Measurements from ENCODE around the gene KCTD21.
"Not testable (repeated sequence)": the region's sequence is repeated elsewhere in the genome, so short reads cannot be mapped to it uniquely, and the experiment has no call there.

Gene KCTD21

DNA sequence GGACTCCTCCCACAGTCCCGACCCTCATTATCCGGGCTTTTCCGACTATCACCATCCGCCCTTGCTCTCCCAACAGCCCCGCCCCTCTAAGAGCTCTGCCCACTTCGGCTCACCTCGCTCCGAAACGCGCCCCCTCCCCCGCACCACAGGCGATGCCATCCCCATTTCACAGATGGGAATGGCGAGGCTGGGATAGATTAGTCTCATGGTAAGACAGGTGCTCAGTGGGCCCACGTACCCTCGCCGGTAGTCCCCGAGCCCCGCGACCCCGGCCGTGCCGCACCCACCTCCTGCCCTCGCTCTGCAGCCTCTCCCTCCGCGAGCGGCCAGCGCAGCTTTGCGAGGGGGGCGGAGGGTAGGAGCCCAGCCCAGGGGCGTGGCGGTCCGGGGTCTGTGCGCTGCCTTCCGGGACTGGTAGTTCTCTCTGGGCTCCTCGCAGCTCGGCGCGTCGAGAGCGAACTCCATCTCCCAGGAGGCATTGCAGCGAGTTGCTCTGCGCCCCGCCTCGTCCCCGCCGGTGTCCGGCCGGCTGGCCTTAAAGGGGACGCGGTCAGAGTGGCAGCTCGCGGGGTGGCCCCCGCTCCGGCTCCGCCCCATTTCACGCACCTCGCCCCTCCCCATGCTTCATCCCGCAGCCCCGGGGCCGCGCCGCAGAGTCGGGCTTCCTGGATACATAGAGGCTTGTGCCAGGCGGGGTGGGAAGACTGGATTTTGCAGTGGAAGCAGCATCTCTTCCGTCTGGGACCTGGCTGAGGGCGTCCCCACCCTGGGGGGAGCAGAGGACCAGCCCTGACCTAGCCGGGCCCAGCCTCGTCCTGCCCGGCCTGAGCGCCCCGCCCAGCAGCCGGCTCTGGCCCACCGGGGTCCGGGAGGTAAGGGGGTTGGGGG, at the start of gene KCTD21, which contains the start of gene USP35:
Gene KCTD21 (minus strand): TSS at position 341 of the 888 bp plus-strand sequence. CDS start 14,072 bp downstream, outside the sequence.
Gene USP35 (plus strand): TSS at position 634 of the 888 bp plus-strand sequence. CDS start 7,327 bp downstream, outside the sequence.
- DNase-seq (ENCODE audit: low read depth): peak; percentile 95

- DNase-seq (ENCODE audit: low read depth): no peak
Measured at GRCh38 chr11:78237293-78238046, 49.0 kb upstream of the KCTD21 start.

GRCh38 chr11:78234006-78234405, 45.6 kb upstream of the KCTD21 start:
- DNase-seq (ENCODE audit: low read depth): no peak

DNA sequence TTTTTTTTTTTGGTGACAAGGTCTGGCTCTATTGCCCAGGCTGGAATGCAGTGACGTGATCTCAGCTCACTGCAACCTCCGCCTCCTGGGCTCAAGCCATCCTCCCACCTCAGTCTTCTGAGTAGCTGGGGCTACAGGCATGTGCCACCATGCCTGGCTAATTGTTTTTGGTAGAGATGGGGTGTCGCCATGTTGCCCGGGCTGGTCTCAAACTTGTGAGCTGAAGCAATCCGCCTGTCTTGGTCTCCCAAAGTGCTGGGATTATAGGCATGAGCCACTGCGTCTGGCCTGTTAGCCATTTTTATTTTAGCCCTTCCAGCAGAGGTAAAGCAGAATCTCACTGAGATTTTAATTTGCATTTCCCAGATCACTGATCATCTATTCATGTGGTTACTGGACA, 44.6 kb upstream of the KCTD21 start:
- DNase-seq (ENCODE audit: low read depth): not testable (repeated sequence)

GRCh38 chr11:78231962-78232501, 43.6 kb upstream of the KCTD21 start:
- peak; percentile 24 for DNase-seq (ENCODE audit: low read depth)

DNA sequence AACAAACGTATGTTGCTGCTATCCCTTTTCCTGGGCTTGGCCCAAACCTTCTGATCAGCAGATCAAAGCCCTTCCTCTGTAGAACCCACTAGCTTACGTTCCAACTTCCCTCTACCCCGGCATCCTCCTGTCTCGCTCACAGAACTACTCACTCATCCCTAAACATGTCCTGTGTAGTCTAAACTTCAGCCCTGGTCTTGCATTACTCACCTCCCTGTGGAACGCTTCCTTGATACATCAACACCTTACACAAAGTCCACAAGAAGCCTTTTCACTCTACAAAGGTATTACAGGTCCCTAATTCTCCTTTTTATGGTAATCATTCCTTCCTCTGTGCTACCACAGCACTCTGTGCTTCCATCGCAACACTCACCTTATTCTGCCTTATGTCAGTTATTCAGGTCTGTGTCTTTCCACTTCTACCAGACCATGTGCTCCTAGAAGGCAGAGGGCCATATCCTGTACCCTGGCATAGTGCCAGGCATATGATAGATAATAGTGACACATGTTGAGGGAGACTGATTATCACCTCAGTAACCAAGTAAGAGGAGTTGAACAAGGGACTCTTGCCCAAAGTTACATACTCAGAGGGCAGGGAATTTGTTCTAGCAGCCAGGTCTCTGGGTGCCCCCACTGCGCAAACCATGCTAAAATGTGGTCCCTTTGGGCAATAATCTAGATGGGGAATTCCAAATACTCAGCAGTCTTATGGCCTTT, 41.9 kb upstream of the KCTD21 start:
- no peak for DNase-seq (ENCODE audit: low read depth)

- DNase-seq (ENCODE audit: low read depth): no peak
Measured at GRCh38 chr11:78229106-78229505, 40.7 kb upstream of the KCTD21 start.

GRCh38 chr11:78228467-78228866, 40.0 kb upstream of the KCTD21 start:
- peak; percentile 36 for DNase-seq (ENCODE audit: low read depth)

GRCh38 chr11:78227921-78228320, 39.5 kb upstream of the KCTD21 start:
- DNase-seq (ENCODE audit: low read depth): no peak

GRCh38 chr11:78226684-78227680, 38.6 kb upstream of the KCTD21 start:
- no peak for DNase-seq (ENCODE audit: low read depth)

DNA sequence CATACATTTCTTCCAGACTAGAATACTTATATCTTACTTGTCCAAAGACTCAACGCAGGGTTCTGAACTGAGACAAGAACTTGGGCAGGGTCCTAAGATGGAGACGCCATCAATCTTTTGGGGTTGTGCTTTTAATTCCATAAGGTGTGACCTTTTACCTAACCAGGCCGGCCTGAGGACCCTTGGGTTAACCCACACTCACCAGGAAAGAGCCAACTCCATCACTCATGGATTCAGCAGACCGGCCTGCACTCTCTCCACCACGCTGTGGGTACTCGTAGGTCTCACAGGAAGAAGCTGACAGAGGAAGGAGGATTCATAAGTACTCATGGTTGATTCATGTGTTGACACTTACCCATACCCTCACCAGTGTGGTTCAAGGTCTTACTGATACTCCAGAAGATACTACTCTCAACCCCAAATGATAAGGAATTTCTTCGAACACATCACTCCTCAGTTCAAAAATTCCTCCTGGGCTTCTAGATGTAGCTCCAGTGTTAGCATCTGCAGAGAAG, 36.5 kb upstream of the KCTD21 start:
- DNase-seq (ENCODE audit: low read depth): no peak

- no peak for DNase-seq (ENCODE audit: low read depth)
Measured at GRCh38 chr11:78224506-78224905, 36.1 kb upstream of the KCTD21 start.

DNA sequence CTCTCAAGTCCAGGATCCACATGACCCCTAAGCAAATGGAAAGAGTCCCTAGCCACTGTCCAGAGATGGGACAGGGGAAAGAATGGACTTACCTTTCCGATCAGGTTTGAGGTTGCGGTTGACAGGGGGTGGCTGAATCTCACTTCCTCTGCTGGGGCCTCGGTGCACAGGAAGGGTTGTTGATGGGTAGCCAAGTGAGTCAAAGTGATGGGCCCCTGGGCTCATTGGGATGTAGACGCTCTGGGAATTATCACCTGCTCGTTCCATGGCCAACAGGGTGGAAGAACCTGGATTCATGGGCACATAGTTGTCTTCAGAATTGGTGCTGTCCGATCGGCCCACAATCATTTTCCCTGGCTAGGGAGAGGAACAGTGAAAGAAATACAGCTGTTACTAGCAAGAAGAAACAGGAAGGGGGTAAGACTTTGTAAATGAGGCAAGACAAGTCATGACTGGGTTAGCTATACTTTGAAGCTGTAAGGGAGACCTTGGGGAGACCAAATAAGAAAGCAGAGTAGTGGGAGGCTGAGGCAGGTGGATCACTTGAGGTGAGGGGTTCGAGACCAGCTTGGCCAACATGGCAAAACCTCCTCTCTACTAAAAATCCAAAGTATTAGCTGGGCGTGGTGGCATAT, 35.0 kb upstream of the KCTD21 start:
- DNase-seq (ENCODE audit: low read depth): no peak

GRCh38 chr11:78222726-78223125, 34.3 kb upstream of the KCTD21 start:
- not testable (repeated sequence) for DNase-seq (ENCODE audit: low read depth)

DNA sequence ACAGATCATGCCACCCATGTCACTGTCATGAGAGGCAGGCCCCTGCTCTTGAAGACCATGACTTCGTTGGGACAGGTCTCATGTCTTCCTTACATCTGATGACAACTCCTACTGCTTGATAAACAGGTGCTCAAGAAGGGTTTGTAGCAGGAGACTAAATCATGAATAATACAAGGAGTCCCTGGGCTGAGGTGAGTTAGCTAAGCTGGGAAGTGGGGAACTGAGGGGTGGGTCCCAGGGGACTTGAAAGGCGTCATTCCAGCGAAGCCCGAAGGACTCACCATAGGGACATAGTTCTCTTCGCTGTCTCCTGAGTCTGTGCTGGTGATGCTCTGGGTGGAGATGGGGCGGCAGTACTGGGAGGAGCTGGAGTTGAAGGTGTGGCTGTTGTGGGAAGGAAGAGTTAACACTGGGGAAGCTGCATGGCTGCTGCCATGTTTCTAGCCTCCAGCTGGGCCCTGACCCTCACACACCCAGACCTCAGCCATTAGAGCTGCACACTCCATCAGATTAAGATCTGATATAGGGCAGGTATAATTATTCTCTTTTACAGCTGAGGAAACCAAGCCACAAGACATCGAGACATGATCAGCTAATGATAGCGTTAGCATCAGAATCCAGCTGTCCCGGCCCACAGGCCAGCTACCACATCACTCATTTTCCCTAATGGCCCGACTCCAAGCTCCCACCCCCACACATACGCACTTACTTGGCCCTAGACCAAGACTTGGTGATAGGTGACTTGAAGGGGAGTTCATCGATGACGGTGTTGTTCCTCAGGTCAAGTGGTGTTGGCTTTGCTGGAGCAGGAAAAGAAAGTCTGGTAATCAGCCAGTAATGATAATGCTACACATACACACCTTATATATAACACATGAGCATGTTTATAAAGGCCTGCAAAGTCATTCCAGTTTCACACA, 33.2 kb upstream of the KCTD21 start:
- DNase-seq (ENCODE audit: low read depth): no peak

- no peak for DNase-seq (ENCODE audit: low read depth)
Measured at GRCh38 chr11:78220218-78221157, 32.1 kb upstream of the KCTD21 start.

DNA sequence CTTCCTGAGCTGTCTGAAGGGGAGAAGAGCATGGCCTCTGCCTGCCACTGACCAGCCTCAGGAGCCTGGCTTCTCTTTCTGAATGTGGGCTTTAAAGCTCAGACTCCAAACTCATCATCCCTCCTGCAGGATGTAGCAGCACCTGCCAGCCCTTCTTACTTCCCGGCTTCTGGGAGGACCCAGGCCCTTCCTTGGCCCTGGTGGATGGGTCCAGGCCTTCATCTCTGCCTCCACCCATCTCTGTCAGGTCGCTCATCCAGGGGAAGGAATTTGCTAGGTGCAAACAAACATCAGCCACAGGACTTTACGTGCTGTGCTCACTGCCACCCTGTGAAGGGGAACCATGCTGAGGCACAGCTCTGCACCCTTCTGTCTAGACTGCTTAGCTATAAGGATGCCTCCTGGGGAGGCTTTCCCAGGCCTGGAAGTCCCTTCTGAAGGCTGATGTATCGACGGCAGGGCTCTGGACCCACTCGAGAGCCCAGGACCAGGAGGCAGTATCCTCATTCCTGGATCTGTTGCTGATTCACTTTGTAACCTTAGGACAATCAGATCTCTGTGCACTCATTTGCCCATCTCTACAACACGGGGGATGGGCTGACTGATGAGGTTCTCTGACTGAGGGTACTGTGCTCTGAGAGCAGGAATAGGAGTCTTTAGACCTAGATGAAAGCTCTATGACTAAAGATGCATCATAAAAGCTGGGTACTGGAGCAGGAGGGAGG, 31.2 kb upstream of the KCTD21 start:
- DNase-seq (ENCODE audit: low read depth): no peak

All from fibroblast of the conjunctiva (primary cell).